GM19023 (cell line): ENCODE results near the gene YOD1.

Experiments
- ATAC-seq: cut with Tn5 transposase; IDR thresholded peaks from one replicate; pipeline ENCODE4 v1.9.1; 2021; ENCODE audit warnings: mild to moderate bottlenecking, moderate library complexity; ENCODE audit not compliant: unreplicated experiment

The YOD1 gene

GRCh38 chr1:207051191-207051943 is at the start of gene YOD1:
YOD1 (minus strand) TSS chr1:207051208; CDS start chr1:207051030, 178 bp downstream.
- no peak for ATAC-seq

GRCh38 chr1:207097871-207098324 is 46.9 kb upstream of the YOD1 start:
- ATAC-seq, result peak; percentile 88

DNA sequence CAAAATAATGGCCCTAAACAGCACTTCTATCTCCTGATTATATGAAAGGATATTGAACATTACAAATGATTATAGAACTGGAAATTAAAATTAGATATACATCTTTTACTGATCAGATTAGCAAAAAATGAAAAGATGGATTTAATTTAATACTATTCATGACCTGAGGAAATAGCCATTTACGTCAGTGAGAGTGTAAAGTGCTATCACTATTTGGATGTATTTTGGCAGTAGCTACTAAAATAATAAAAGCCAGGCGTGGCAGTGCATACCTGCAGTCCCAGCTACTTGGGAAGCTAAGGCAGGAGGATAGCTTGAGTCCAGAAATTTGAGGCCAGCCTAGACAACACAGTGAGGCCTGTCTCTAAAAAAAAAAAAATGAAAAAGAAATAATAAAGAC is 42.9 kb upstream of the YOD1 start:
- no peak for ATAC-seq

GRCh38 chr1:207091200-207091908 is 40.3 kb upstream of the YOD1 start:
- no peak for ATAC-seq

DNA sequence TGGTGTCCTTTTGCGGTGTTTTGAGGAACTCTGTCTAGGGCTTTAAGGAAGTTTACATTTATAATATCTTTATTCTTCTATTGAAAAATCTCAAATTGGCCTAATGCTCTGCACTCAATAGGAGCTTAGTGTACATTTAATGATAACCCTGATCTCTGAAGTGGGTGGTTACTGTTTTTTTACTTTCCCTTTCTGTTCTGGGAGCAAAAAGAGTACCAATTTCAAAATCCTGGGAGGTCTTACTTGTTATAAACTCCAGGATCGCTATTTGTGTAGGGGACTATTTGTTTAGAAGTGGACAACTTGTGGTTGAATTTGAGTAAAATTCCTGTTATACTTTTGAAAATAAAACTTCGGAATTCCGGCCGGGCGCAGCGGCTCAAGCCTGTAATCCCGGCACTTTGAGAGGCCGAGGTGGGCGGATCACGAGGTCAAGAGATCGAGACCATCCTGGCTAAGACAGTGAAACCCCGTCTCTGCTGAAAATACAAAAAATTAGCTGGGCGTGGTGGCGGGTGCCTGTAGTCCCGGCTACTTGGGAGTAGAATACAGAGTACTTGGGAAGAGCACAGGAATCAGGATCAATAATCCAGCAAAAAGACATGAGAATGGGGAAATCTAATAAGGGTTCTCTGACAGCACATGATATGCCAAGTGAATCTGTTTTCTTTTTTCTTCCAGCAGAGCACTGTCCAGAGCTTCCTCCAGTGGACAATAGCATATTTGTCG is 38.8 kb upstream of the YOD1 start:
- no peak for ATAC-seq

DNA sequence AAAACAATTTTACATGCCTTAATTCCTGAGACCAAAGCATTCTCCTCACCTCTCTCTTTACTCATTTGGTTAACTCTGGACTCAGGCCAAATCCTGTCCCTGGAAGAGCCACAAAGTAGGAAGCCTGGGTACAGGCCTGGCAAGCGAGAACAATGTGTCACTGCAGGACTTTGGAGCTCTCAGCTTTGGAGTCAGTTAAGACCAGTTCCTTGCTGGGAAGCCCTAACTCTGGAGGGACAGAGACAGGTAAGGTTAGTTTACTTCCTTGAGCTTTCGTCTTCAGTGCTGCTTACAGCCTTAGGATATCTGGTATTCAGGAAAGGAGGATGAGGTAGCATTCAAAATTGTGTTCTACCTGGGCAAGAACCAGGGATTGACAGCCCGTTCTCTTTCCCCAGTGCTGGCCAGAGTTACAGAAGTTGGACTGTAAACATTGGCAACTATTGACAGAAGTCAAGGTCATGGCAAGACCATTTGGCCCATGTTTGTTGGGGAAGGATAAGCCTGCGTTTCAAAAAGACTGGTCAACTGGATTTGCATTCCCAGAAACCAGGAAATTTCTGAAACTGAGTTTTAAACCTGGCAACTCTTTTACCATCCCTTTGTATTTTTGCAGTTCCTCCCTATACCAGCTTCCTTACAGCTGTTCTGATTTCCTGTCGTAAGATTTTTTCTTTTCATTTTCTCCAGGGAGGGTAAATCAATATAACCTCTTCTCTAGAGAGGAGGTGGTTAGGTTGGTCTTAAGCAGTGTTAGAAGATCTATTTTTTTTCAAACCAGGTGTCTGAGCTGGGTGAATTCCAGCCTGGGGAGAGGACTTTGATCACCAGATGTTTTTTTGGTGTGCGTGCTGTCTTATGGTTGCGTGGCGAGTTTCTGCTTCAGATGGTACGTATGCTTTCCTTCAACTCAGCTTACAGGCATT is 38.0 kb upstream of the YOD1 start, which contains the start of gene C4BPB:
TSS of gene C4BPB (plus strand) at position 160 of the 926 bp plus-strand sequence. CDS start at position 832, 672 bp downstream.
- no peak for ATAC-seq

- no peak for ATAC-seq
These were observed 37.2 kb upstream of the YOD1 start for GRCh38 chr1:207088161-207088560.

DNA sequence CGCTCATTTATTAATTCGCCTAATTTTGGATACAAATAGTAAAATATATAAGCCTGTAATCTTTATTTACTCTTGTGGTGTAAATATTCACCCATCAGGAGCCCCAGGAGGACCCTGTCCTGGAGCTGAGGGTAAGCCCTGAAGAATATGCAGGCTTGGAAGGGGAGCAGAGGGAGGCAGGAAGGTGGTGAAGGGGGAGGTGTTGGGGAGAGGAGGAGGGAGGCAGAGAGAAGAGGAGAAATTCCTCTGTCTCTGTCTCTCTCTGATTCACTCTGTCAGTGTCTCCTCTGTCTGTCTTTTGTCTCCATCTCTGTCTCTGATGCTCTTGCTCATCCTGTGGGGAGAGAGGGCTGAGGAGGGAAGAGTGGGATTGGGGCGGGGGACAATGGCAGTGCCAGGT is 34.9 kb upstream of the YOD1 start:
- ATAC-seq, result no peak

- ATAC-seq, result no peak
These were observed 33.7 kb upstream of the YOD1 start for GRCh38 chr1:207084701-207085180.

GRCh38 chr1:207084232-207084631 is 33.2 kb upstream of the YOD1 start:
- no peak for ATAC-seq

GRCh38 chr1:207081806-207082205 is 30.8 kb upstream of the YOD1 start:
- ATAC-seq, result no peak

DNA sequence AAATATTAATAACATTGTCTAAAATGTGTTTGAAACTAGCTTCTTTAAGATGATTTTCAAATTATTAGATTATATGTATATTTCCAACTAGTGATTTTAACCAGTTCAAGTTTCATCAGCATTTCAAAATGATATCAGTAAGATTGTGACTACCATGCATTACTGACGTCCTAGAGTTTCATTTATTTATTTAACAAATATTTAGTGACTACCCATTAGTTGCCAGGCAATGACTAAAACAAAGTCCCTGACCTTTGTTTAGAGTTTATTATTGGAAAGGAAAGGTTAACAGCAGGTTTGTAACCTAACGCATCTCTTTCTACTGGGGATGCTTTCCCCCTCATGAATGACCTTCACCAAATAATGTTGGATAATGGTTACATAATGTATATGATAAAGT is 30.1 kb upstream of the YOD1 start:
- no peak for ATAC-seq

DNA sequence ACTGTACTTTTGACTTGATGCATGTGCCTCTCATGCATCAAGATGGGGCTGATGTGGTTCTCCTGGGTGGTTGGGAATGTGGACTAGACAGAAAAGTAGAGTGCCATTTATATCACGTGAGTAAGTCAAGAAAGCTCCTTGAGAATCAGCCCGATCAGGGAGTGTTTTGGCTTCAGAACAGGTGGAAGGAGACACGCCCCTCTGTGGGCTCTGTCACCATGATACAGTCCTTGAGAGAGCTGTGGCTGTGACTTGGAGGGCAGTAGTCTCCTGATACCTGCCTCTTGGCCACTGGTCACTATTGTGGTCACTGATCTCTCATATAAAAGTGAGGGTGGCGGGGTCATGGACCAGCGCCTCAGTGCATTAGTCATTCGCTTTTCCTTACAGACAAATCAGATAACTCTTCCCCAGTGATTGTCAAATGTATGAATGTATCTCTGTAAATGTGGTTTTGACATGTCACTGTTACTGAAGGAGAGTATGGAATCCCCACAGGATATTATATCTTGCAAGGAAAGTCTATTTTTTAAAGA is 28.8 kb upstream of the YOD1 start:
- ATAC-seq, result no peak

DNA sequence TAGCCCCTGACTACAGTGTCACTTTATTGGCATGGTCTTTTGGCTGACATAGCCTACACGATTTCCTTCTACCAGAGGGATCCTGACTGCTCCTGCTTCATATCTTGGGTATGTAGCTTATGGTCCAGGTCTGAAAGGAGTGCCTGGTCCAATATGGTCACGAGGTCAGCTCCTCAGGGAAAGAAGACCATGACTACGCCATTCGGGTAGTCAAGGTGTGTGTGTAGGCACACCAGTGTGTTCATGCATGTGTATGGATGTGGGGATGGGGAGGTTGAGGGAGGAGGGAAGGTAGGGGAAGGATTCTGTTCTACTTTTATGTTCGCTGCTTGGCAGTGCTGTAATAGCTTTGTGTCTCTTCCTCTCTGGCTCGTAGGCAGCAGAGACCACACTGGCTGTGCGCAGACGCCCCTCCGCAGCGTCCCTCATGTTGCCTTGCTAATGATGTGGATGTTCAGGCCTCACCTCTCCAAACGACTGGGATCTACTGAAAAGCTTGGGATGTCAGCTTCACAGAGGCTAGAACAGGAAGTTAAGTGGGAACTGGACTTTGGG is 27.6 kb upstream of the YOD1 start:
- no peak for ATAC-seq

DNA sequence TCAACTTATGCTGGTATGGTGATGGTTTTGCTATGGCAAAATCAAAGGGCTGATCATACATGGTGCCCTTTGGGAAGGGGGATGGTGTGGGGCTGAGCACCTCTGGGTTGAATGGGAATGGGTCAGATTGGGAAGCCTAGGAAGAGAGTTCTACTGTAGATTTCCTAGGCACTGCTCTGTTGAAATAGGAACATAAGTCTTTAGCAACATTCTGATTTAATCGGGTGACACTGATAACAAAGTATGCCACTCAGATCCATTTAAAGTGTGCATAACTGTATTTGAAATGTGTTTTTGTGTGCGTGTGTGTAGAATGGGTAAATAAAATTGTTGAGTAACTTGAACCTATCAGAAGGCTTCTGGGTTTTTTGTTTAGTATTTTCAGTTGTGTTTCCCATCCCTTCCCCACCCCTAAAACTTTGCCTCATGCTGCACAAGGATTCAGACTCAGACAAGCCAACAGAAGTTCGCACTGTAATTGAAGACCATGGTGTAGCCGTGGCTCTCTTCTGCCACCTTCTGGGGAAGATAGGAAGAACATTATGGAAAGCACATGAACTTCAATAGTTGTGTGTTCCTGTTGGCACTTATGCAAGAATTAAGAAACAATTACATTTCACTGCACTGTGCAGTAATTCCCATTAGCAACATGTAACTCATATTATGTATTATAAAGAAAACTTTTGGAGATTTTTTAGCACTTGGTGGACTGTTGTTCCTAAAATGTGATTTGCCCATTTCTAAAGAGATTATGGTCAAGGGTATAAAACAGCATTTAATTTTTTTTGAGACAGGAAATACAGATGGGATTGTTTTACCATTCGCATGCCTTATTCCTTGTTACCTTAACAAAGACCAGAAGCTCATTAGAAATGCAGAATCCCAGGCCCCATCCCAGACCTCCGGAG is 26.7 kb upstream of the YOD1 start:
- peak; percentile 63 for ATAC-seq

GRCh38 chr1:207077012-207077411 is 26.0 kb upstream of the YOD1 start:
- no peak for ATAC-seq

DNA sequence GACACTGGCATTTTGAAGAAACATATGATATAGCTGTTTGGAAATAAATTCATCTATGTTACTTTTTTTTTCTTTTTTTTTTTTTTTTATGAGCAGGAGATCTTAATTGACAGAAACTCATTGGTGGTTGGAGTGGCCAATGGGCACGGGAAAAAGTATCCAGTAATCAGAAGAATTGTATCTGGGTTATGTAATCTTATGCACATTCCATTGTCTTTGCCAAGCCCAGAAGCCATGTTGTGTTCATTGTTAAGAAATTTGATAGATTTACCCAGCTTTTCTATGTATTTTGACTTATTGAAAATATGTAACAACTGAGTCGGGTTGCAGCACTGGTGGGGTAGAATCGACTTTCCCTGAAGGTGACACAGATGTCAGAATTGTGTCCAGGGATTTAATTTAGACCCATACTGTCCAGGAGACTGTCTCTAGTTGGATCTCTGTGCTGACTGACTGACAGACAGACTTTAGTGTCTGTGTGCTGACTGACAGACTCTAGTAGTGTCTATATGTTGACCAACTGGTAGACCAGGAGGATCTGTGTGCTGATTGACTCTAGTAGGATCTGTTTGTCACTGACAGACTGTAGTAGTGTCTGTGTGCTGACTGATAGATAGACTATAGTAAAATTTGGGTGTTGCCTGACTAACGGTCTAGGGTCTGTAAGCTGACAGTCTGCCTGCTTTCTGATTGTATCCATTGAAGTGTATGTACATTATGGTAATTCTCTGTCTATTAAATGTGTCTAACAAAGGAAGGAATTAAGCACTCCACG is 25.4 kb upstream of the YOD1 start:
- no peak for ATAC-seq
